ENCODE data around the gene PLA2G2F. TPM values are rescaled to one million over a fixed set of nuclear protein-coding genes. Genes with fewer than 3 reads are reported as not detected.

Gene PLA2G2F
- total and polyA plus RNA-seq, 2 of the 13 experiments (the other 11 are each of a cell fraction or from before 2014, with no cell fraction given): not detected

GRCh38 chr1:20174937-20175666 is 36.0 kb downstream of the PLA2G2F start (continued):
- TF ChIP-seq, protein P1, sequence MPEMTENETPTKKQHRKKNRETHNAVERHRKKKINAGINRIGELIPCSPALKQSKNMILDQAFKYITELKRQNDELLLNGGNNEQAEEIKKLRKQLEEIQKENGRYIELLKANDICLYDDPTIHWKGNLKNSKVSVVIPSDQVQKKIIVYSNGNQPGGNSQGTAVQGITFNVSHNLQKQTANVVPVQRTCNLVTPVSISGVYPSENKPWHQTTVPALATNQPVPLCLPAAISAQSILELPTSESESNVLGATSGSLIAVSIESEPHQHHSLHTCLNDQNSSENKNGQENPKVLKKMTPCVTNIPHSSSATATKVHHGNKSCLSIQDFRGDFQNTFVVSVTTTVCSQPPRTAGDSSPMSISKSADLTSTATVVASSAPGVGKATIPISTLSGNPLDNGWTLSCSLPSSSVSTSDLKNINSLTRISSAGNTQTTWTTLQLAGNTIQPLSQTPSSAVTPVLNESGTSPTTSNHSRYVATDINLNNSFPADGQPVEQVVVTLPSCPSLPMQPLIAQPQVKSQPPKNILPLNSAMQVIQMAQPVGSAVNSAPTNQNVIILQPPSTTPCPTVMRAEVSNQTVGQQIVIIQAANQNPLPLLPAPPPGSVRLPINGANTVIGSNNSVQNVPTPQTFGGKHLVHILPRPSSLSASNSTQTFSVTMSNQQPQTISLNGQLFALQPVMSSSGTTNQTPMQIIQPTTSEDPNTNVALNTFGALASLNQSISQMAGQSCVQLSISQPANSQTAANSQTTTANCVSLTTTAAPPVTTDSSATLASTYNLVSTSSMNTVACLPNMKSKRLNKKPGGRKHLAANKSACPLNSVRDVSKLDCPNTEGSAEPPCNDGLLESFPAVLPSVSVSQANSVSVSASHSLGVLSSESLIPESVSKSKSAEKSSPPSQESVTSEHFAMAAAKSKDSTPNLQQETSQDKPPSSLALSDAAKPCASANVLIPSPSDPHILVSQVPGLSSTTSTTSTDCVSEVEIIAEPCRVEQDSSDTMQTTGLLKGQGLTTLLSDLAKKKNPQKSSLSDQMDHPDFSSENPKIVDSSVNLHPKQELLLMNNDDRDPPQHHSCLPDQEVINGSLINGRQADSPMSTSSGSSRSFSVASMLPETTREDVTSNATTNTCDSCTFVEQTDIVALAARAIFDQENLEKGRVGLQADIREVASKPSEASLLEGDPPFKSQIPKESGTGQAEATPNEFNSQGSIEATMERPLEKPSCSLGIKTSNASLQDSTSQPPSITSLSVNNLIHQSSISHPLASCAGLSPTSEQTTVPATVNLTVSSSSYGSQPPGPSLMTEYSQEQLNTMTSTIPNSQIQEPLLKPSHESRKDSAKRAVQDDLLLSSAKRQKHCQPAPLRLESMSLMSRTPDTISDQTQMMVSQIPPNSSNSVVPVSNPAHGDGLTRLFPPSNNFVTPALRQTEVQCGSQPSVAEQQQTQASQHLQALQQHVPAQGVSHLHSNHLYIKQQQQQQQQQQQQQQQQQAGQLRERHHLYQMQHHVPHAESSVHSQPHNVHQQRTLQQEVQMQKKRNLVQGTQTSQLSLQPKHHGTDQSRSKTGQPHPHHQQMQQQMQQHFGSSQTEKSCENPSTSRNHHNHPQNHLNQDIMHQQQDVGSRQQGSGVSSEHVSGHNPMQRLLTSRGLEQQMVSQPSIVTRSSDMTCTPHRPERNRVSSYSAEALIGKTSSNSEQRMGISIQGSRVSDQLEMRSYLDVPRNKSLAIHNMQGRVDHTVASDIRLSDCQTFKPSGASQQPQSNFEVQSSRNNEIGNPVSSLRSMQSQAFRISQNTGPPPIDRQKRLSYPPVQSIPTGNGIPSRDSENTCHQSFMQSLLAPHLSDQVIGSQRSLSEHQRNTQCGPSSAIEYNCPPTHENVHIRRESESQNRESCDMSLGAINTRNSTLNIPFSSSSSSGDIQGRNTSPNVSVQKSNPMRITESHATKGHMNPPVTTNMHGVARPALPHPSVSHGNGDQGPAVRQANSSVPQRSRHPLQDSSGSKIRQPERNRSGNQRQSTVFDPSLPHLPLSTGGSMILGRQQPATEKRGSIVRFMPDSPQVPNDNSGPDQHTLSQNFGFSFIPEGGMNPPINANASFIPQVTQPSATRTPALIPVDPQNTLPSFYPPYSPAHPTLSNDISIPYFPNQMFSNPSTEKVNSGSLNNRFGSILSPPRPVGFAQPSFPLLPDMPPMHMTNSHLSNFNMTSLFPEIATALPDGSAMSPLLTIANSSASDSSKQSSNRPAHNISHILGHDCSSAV (CRISPR knock-in tag; IDR thresholded peaks at IDR 0.05; ENCODE audit: borderline replicate concordance): no peak
- no peak for TF ChIP-seq MIER2 (CRISPR knock-in tag; IDR thresholded peaks at IDR 0.05)
- TF ChIP-seq BRD4 (CRISPR knock-in tag; IDR thresholded peaks at IDR 0.05): no peak
- no peak for TF ChIP-seq ZNF678 (CRISPR knock-in tag; IDR thresholded peaks at IDR 0.05)
- no peak for TF ChIP-seq ZNF337 (CRISPR knock-in tag; IDR thresholded peaks at IDR 0.05; ENCODE audit: borderline replicate concordance, low read depth)
- TF ChIP-seq HNF4A (CRISPR knock-in tag; IDR thresholded peaks at IDR 0.05): no peak
- no peak for TF ChIP-seq ADNP (CRISPR knock-in tag; IDR thresholded peaks at IDR 0.05)
- no peak for TF ChIP-seq HDAC2 (CRISPR knock-in tag; IDR thresholded peaks at IDR 0.05)
- TF ChIP-seq DMAP1 (CRISPR knock-in tag; IDR thresholded peaks at IDR 0.05): no peak
- TF ChIP-seq, protein P2, sequence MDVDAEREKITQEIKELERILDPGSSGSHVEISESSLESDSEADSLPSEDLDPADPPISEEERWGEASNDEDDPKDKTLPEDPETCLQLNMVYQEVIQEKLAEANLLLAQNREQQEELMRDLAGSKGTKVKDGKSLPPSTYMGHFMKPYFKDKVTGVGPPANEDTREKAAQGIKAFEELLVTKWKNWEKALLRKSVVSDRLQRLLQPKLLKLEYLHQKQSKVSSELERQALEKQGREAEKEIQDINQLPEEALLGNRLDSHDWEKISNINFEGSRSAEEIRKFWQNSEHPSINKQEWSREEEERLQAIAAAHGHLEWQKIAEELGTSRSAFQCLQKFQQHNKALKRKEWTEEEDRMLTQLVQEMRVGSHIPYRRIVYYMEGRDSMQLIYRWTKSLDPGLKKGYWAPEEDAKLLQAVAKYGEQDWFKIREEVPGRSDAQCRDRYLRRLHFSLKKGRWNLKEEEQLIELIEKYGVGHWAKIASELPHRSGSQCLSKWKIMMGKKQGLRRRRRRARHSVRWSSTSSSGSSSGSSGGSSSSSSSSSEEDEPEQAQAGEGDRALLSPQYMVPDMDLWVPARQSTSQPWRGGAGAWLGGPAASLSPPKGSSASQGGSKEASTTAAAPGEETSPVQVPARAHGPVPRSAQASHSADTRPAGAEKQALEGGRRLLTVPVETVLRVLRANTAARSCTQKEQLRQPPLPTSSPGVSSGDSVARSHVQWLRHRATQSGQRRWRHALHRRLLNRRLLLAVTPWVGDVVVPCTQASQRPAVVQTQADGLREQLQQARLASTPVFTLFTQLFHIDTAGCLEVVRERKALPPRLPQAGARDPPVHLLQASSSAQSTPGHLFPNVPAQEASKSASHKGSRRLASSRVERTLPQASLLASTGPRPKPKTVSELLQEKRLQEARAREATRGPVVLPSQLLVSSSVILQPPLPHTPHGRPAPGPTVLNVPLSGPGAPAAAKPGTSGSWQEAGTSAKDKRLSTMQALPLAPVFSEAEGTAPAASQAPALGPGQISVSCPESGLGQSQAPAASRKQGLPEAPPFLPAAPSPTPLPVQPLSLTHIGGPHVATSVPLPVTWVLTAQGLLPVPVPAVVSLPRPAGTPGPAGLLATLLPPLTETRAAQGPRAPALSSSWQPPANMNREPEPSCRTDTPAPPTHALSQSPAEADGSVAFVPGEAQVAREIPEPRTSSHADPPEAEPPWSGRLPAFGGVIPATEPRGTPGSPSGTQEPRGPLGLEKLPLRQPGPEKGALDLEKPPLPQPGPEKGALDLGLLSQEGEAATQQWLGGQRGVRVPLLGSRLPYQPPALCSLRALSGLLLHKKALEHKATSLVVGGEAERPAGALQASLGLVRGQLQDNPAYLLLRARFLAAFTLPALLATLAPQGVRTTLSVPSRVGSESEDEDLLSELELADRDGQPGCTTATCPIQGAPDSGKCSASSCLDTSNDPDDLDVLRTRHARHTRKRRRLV (CRISPR knock-in tag; IDR thresholded peaks at IDR 0.05): no peak
- no peak for TF ChIP-seq ZNF256 (CRISPR knock-in tag; conservative IDR thresholded peaks at IDR 0.05)
- TF ChIP-seq HOXA3 (CRISPR knock-in tag; IDR thresholded peaks at IDR 0.05): no peak
- no peak for TF ChIP-seq ZNF225 (CRISPR knock-in tag; IDR thresholded peaks at IDR 0.05)
- TF ChIP-seq, protein P3, sequence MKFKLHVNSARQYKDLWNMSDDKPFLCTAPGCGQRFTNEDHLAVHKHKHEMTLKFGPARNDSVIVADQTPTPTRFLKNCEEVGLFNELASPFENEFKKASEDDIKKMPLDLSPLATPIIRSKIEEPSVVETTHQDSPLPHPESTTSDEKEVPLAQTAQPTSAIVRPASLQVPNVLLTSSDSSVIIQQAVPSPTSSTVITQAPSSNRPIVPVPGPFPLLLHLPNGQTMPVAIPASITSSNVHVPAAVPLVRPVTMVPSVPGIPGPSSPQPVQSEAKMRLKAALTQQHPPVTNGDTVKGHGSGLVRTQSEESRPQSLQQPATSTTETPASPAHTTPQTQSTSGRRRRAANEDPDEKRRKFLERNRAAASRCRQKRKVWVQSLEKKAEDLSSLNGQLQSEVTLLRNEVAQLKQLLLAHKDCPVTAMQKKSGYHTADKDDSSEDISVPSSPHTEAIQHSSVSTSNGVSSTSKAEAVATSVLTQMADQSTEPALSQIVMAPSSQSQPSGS (CRISPR knock-in tag; IDR thresholded peaks at IDR 0.05): no peak
- no peak for TF ChIP-seq ZNF367 (CRISPR knock-in tag; IDR thresholded peaks at IDR 0.05; ENCODE audit: borderline replicate concordance)
- TF ChIP-seq CBFB (CRISPR knock-in tag; IDR thresholded peaks at IDR 0.05): no peak
- TF ChIP-seq RORA (CRISPR knock-in tag; IDR thresholded peaks at IDR 0.05): no peak
